Hematopoietic multipotent progenitor cell treated with erythropoietin and hydrocortisone succinate and interleukin-3 and kit ligand, for 17 days (in vitro differentiated cells): ENCODE results near the gene ASPSCR1.
A peak's percentile ranks its signal among the peaks of the same experiment; 100 is the strongest.

Experiments
- DNase-seq: peaks from one replicate; pipeline ENCODE4 v3.0.0-alpha.2; 2015; ENCODE audit warnings: low spot score

Gene ASPSCR1

DNA sequence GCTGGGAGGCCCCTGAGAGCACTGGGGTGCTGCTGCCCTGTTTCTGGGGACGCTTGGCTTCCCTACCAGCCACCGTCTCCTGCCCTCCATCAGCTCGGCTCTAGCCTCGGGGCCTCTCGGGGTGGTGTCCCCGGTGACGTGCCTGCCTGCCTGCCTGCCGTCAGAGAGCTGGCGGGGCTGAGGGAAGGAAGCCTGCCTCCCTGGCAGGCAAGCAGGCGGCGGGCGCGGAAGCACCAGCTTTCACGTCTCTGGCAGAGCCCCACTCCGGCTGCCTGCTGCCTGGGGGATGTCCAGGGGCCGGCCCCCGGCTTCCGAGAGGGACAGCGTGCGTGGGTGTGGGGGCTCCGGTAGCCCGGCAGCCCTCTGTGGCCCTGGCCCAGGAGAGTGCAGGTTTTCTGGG lies 35.9 kb downstream of the ASPSCR1 start:
- DNase-seq: no peak

DNA sequence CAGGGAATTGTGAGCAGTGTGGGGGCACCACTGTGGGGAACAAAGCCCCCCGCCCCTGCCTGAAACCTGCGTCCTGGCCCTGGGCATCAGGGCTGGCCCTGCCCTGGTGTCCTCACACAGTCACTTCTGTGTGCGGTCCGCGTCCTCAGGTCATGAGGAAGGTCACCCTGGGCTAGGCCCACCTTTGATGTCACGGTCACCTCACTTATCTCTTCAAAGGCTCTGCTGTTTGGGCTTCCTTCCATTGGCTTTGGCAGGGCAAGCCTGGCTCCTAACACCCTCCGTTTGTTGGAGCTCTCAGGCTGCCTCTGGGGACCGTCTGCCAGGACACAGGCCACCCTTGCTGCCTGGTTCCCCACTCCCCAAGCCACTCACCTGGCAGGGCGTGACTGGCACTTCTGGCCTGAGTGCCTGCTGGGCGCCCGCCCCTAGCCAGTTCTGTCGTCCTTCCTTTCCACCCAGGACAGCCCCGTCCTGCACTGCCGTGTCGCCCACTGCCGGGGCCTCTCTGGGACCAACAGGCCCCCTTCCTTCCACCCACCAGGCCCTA lies 36.4 kb downstream of the ASPSCR1 start:
- DNase-seq: no peak

DNA sequence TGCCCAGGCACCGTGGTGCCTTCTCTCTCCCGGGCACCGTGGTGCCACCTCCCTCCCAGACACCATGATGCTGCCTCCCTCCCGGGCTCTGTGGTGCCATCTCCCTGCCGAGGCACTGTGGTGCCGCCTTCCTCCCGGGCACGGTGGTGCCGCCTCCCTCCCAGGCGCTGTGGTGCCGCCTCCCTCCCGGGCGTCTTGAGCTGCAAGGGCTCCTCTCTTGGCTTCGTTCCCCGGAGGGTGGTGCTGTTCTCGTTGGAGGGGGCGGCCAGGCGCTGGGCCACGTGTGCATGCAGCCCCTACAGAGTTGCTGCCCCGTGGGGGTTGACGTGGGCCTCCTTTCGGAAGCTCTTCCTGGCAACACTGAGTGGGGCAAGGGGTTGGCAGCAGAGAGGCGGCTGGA lies 37.0 kb downstream of the ASPSCR1 start:
- no peak for DNase-seq

DNA sequence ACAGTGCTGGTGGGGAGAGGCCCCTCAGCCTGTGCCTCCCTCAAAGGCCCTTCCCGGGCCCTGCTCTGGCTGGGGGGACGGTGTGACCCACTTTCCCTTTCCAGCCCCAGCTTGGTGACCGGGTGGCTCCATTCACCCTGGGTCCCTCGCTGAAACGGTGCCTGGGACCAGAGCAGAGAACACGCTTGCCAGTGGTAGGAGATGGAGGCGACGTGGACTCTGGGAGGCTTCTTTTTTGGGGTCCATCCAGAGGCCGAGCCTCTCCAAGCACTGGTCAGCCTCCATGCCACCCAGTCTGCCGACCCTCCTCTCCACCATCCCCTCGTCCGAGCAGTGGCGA lies 37.5 kb downstream of the ASPSCR1 start:
- DNase-seq: no peak

DNA sequence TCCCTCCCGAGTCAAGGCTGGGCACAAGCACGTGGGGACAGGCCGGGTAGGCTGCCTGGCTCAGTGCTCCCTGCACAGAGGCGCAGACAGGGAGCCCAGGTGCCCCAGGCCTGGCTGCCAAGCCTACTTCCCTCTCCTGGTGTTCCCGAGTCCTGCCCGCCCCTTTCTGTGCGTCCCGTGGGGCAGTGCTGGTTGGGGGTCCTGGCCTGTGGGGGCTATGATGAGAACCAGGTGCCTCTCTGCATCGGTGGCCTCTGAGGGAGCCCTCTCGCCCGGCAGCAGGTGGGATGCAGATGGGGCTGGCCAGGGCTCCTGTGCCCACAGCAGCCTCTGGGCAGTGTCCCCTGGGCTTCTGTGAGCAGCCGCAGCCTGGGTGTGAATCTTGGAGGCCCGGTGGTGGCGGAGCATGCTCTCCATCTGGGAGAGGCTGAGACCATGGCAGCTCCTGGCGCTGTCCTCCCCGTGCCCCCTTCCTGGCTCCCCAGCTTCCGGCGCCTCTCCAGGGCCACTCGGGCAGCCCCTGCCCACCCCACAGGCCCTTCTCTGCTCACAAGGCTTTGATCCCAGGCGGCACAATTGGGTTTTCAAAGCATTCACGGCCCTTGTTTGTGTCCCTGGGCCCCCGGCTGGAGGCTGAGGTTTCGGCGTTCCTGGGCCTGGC lies 38.0 kb downstream of the ASPSCR1 start:
- DNase-seq: no peak

DNA sequence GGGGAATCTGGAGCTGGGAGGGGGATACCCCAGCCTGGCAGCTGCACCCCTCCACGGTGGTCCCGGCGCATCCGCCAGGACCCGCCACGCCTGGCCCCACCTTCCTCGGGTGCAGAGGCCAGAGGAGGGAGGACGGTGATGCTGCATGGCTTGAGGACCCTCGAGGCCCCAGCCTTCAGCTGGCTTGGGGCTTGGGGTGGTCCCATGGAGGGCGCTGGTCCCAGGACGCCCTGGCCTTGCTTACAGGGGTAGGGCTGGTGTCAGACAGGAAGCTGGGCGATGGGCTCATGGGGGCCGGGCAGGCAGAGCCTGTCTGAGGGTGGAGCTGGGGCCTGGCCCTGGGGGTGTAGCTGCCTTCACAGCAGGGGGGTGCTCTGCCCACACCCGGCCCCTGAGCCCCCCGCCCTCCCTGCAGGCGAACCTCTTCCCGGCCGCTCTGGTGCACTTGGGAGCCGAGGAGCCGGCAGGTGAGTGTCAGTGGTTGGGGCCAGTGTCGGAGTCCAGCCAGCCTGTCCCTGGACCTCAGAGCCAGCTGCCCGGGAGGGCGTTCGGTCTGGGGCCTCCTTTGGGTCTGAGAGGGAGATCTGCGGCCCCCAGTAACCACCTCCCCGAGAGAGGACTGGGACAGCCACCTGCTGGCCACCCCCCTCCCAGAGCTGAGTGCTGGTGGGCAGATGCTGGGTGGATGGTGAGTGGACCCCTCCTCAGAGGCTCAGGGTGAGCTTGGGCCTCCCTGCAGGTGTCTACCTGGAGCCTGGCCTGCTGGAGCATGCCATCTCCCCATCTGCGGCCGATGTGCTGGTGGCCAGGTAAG lies 38.8 kb downstream of the ASPSCR1 start:
- no peak for DNase-seq

DNA sequence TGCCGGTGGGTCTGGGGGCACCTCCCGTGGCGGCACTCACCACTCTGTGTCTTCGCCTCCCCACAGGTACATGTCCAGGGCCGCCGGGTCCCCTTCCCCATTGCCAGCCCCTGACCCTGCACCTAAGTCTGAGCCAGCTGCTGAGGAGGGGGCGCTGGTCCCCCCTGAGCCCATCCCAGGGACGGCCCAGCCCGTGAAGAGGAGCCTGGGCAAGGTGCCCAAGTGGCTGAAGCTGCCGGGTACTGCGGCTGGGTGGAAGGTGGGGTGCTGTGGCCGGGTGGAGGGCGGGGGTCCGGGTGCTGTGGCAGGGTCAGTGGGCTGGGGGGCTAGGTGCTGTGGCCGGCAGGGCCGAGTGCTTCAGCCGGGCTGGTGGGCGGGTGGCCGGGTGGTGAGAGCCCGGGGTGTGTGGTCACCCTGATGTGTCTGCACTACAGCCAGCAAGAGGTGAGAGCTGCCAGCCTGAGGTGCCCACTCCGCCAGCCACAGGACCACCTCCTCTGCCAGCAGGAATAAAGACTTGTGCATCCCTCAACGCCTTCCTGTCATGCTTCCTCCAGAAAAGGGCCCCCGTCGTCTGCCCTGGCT lies 39.5 kb downstream of the ASPSCR1 start:
- no peak for DNase-seq

DNA sequence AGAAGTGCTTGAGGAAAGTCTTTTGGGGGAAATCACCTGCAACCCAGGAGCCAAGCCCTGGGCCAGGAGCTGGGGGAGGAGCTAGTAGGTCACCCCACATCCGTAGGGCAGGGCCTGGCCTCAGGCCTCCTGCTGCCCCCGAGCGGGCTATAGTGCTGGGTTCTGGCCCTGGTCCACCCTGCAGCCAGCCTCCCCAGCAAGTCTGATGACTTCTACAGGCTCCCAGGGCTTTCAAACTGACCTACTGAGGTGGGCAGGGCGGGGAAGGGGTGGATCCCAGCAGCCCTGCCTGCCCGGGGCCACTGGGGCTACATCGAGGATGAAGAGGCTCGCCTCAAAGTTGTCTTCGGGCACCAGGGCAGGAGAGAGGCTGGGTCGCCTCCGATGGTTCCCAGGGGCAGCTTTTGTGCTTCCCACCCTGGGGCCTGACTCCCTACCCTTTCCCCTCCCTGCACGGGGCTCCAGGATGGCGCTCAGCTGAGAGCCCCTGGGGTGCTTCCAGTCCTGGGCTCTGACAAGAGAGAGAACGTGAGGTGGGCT lies 40.3 kb downstream of the ASPSCR1 start:
- no peak for DNase-seq

DNA sequence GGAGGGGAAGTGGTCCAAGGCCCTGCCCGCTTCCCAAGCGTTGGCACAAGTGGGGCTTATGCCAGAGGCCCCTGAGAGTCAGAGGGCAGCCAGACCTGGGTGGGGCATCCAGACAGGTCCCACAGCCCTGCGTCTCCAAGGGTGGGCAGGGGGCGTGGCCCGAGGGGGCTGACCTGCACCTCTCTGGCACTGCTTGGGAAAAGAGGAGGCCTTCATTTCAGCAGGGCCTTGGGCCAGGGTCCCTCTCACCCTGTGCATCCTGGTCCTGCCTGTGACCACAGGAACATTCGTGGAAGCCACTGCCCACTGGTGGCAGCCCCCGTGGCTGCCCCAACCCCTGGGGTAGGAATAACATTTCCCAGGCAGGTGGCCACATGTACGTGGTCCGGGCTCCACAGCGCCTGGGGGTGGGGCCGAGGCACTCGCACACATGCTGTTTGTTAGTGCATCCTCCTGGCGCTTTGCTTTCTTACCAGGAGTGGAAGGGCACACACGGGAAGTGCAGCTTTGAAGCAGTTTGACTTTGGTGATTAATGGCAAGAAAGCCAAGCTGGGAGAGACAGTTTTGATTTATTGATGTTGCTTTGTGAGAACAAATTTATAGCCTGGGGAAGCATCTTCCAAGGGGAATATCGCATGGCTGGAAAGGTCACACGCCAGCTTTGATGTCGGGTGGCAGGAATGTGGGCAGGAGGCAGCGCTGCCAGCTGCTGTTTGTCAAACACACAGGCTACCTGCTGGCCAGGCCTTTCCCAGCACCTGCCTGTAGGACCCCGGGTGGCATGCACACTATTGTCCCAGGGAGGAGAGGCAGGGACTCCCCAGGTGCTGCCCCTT lies 40.9 kb downstream of the ASPSCR1 start:
- no peak for DNase-seq

DNA sequence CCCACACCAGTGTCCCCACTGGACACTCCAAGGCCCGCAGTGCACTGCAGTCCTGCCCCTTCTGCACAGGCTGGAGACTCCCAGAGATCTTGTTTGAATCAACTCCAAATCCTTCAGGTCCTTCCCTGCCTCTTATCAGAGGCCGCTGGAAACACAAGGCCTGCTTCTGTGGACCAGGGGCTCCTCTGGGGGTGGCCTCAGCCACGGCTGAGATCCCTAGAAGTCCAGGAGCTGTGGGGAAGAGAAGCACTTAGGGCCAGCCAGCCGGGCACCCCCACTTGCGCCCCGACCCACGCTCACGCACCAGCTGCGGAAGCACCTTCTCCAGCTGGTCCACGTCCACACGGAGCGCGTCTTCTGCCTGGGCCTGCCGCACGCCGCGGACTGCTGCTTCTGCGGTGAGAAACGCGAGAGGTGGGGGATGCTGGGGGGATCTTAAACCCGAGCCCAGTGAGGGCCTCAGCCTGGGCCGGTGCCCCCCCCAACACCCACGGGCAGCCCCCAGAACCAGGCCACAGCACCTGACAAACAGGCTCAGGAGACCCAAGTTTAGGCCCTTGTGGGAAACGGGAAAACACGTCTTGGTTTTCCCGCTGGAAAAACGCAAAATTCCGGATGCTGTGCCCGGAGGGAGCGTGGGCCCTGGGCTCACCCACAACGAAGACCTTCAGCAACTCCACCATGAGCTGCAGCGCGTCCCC lies 41.7 kb downstream of the ASPSCR1 start:
- no peak for DNase-seq

DNA sequence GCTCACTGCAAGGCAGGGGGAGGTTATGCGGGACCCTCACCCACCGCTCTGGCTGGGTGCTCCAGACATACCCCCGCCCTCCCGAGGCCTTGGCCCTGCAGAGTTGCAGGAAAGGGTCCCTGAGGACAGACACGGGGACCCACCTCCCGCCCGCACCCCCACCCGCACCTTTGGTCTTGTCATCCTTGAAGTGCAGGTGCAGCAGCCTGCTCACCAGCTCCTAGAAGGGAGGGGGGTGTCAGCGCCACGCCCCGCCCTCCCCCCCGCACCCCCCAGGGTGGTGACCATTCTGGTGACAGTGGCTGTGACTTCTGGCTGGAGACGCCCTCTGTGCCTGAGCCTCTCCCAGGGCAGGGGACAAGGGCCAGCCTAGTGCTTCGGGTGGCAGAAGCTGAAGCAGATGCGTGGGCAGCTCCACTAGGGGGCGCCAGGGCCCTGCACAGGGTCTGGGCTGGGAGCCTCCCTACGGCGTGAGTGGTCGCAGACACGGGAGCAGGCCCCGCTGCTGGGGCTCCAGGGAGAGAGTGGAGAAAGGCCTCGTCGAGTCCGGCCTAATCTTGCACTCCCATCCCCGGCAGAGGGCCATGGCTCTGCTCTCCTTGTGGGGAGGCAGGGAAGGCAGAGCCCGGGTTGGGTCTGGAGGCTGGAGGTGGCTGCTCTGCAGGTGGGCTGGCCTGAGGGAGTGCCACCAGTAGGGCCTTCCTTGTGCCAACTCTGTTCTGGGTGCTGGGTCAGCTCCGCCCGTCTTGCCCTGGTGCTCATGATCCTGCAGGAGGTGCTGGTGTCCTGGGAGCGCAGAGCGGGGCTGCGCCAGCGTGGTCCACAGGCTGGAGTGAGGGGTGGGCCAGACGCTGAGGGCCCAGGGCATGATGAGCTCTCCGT lies 42.5 kb downstream of the ASPSCR1 start:
- peak; percentile 60 for DNase-seq

DNA sequence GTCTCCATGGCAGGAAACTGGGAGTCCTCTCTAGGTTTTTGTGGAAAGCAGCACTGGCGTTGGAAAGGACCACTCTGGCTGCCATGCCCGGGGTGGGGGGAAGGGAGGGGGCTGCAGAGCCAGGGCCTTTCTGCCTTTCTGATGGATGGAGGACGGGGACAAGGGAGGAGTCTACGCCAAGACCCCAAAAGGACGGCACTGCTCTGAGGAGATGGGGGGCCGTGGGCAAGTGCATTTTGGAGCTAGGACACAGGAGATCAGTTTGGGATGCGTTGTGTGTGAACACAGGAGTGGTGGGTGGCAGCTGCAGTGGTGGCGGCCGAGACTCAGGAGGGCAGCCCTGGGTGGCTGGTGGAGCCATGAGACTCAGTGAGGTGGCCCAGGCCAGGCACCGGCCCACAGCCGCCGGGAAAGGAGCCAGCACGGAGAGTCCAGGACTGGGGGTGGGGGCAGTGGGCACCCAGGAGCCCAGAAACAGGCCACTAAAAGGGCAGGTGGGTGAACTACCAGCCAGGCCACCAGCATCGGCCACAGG lies 43.2 kb downstream of the ASPSCR1 start:
- no peak for DNase-seq

DNA sequence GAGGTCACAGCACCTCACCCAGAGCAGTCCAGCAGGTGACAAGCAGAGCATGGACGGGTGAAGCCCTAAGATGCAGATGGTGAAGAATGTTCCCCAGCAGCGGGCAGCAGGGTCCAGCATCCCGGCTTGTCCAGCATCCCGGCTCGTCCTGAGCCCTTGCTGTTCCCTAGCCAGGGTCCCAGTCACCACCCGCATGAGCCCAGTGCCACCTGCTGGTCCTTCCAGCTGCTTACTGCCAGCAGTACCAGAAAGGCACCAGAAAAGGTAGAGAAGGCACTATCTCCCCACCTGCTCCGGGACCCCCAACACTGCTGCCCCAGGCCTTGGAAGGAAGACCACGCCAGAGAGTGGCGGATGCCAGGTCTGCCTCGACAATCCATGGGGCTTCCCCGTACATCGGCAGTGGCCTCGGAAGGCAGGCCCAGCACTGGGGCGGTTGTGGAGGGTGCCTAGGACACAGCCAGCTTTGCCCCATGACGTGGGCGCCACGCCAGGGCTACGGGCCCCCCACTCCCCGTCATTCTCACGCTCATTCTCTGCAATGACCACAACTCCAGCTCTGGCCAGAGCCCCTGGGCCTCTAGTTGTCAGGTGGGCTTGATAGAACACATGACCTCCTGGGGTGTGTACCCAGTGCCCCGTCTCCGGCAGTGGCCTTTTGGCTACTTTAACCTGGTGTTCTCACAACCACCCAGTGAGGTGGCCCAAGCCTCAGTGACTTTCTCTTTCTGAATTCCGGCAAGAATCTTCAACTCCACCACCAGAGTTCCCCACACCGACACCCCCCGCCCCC lies 43.9 kb downstream of the ASPSCR1 start:
- peak; percentile 44 for DNase-seq

DNA sequence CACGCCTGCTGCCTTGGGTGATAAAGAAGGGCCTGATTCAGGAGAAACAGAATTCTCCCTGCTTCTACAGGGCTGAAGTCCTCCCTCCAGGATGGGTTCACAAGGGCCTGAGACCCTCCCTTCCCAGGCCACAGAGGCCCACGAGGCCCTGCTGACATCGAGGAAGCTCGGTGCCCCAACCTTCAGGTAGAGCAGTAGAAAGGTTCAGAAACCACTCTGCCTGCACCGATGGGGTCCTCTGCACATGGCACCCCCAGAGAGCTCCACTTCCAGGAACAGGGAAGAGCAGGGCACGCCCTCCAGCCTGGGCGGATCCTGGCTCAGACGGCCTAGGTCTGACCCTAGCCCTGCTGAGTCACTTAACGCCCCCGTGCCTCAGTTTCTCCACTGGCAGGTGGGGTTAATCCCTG lies 44.5 kb downstream of the ASPSCR1 start:
- DNase-seq: peak; percentile 21

DNA sequence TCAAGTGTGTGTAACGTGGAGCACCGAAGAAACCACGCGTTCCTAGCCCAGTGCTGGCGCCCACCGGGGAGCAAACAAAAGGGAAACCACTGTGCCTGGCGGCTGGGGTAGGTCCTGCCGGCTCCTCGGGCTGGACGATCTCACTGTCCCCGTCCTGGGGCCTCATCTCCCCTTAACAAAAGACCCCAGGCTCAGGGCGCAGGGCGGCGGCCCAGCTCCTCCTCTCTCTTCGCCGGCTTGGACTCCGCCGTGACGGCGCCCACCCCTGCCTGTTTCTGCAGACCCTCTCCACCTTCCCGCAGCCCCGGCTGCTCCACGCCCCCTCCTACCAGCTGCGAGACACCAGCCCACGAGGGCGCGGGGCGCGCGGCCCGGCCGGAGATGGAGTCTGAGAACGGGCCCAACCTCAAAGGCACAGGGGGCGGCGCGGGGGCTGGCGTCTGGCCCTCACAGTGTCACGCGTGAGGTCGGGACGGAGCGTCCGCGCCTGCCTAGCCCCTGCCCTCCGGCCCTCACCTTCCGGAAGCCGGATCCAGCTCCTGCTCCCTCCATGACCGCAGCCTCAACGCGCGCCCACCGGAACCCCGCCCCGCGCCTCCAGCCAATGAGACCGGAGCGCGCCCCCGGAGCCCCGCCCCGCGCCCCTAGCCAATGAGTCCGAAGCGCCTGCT lies 45.0 kb downstream of the ASPSCR1 start, which contains the start of gene CENPX:
CENPX (minus strand) TSS at position 569 of the 671 bp plus-strand sequence; CDS start at position 552, 17 bp downstream.
- DNase-seq: no peak

DNA sequence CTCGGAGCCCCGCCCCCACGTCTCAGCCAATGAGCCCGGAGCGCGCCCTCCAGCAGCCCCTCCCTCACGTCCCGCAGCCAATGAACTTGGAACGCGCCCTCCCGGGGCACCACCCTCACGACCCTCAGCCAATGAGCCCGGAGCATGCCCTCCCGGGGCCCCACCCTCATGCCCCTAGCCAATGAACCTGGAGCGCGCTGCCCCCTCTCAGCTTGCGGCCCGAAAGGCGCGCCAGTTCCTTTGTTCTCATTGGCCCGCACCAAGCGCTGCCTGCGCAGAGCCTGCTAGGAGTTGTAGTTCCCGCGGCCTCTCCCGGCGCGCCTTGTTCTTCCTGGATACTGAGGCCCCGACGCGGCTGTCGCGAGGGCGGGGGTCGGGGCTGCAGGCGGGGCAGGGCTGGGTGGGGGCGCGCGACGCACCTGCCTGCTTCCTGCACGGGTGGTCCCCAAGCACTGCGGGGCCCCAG lies 45.6 kb downstream of the ASPSCR1 start, which contains the start of gene LRRC45:
LRRC45 (plus strand) TSS at position 325 of the 466 bp plus-strand sequence. CDS start 339 bp downstream, outside the sequence.
- DNase-seq: peak; percentile 96

DNA sequence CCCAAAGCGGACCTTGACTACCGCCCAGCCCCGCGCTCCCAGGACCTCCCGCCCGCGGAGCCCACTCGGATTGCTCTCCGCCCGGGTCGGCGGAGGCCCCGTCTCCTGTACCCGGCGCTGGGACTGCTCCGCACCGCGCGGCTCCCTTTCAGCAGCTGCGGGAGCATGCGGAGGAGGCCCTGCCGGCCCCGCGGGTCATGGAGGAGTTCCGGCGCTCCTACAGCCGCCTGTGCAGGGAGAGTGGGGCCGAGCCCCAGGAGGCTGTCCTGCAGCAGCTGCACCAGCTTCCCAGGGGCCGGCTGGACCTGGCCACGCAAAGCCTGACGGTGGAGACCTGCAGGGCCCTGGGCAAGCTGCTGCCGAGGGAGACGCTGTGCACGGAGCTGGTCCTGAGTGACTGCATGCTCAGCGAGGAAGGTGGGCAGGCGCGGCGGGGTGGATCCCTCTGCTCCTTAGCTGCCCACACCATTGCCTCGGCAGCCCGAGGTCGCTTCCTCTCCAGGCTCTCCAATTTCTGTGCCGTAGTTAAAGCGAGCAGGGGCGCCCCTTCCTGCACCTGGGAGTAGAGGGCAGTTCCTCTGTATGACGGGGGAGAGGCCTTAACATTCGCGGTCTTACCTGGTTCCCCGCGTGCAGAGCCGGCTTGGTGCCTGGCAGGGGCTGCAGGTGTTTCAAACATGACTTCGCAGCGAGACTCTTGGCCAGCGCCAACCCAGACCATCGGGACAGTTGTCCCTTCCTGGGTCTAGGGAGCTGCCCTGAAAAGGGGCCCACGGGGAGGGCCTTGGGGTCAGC lies 46.2 kb downstream of the ASPSCR1 start:
- DNase-seq: no peak
